GM12865 (cell line): ENCODE measurements around the gene SULT1A1.

Experiments used
- DNase-seq: peaks from one replicate; pipeline ENCODE4 v3.0.0; 2010; ENCODE audit warnings: low read depth
- H3K4me3 ChIP-seq: 2 replicates; pipeline ENCODE4 v1.5.1; 2011; ENCODE audit warnings: mild to moderate bottlenecking, low read depth, low read length, control low read depth
- TF ChIP-seq, protein P1 (sequence below): IDR thresholded peaks from 2 replicates; pipeline ENCODE4 v1.5.1; 2011; ENCODE audit warnings: low read length, control low read depth, low read depth, inconsistent platforms; ENCODE audit not compliant: insufficient read depth; ENCODE audit errors: missing control alignments

Gene SULT1A1

DNA sequence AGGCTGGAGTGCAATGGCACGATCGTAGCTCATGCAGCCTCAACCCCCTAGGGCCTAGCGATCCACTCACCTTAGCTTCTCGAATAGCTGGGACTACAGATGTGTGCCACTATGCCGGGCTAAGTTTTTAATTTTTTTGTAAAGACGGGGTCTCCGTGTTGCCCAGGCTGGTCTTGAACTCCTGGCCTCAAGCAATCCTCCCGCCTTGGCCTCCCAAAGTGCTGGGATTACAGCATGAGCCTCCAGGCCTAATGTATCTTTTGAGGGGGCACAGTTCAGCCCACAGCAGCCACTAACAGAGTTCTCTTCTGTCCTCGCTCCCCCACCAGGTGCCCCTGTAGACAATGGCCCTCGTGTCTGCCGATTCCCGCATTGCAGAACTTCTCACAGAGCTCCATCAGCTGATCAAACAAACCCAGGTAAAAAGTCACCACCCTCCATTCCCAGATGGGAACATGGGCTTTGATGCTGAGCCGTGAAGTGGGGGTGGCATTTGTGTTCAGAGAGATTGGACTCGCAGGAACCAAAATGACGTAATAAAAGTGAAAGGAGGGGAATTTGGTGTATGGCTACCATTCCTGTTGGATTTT, 29.0 kb downstream of the SULT1A1 start:
- TF ChIP-seq, protein P1, sequence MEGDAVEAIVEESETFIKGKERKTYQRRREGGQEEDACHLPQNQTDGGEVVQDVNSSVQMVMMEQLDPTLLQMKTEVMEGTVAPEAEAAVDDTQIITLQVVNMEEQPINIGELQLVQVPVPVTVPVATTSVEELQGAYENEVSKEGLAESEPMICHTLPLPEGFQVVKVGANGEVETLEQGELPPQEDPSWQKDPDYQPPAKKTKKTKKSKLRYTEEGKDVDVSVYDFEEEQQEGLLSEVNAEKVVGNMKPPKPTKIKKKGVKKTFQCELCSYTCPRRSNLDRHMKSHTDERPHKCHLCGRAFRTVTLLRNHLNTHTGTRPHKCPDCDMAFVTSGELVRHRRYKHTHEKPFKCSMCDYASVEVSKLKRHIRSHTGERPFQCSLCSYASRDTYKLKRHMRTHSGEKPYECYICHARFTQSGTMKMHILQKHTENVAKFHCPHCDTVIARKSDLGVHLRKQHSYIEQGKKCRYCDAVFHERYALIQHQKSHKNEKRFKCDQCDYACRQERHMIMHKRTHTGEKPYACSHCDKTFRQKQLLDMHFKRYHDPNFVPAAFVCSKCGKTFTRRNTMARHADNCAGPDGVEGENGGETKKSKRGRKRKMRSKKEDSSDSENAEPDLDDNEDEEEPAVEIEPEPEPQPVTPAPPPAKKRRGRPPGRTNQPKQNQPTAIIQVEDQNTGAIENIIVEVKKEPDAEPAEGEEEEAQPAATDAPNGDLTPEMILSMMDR, result no peak

GRCh38 chr16:28575446-28576109, 34.3 kb downstream of the SULT1A1 start:
- DNase-seq, result no peak
- TF ChIP-seq, protein P1, result no peak
- H3K4me3 ChIP-seq, result no peak overlapping the region

More for the DNA sequence above, 29.0 kb downstream of the SULT1A1 start:
- DNase-seq, result no peak
- H3K4me3 ChIP-seq, result no peak overlapping the region

DNA sequence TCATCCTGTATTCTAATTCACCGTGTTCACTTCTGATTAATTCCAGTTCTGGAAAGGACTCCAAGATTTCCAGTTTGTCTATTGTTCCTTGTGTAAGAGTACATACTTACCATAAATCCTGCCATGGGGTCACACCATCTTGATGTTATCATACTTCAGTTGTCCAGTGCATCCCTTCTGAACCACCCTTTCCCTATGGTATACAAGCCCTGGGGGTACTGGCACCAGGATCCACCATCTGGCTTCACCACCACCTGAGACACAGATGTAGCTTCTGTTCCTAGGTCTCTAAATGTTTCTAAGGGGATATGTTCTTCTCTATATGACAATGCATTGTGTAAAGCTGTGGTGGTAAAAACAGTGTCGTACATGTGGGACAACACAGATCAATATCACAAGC, 34.9 kb downstream of the SULT1A1 start:
- TF ChIP-seq, protein P1, result no peak
- DNase-seq, result no peak

GRCh38 chr16:28573738-28574718, 35.8 kb downstream of the SULT1A1 start:
- H3K4me3 ChIP-seq, result no peak overlapping the region
- TF ChIP-seq, protein P1, result no peak

More for the DNA sequence above, 34.9 kb downstream of the SULT1A1 start:
- H3K4me3 ChIP-seq, result no peak overlapping the region

GRCh38 chr16:28572696-28573510, 36.9 kb downstream of the SULT1A1 start:
- no peak for DNase-seq
- TF ChIP-seq, protein P1, result no peak
- H3K4me3 ChIP-seq, result no peak overlapping the region

More at GRCh38 chr16:28573738-28574718, 35.8 kb downstream of the SULT1A1 start:
- DNase-seq, result no peak
